GM23248 (cell line): ENCODE results near the gene HAGHL. TPM values are rescaled to one million over a fixed set of nuclear protein-coding genes. Genes with fewer than 3 reads are reported as not detected.

ENCODE experiments used
- DNase-seq: peaks from one replicate; pipeline ENCODE4 v3.0.0-alpha.2; 2015
- H2AFZ ChIP-seq: fragments of 200-600 bp; sonication (generic); 2 replicates; pipeline ENCODE4 v1.6.1; 2016; ENCODE audit warnings: antibody characterized with exemption
- H3F3A ChIP-seq: fragments of 200-600 bp; sonication (generic); 2 replicates; pipeline ENCODE4 v1.6.1; 2016; ENCODE audit warnings: mild to moderate bottlenecking, antibody characterized with exemption, mixed run types; ENCODE audit not compliant: insufficient read depth
- H3K27ac ChIP-seq: fragments of 200-600 bp; sonication (generic); 2 replicates; pipeline ENCODE4 v1.5.1; 2016; ENCODE audit warnings: mild to moderate bottlenecking
- H3K27me3 ChIP-seq: fragments of 200-600 bp; sonication (generic); replicated peaks from 2 replicates; pipeline ENCODE4 v1.6.1; 2016; ENCODE audit warnings: mild to moderate bottlenecking; ENCODE audit not compliant: insufficient read depth
- H3K36me3 ChIP-seq: fragments of 200-600 bp; sonication (generic); 2 replicates; pipeline ENCODE4 v1.6.1; 2016; ENCODE audit warnings: low read depth, mild to moderate bottlenecking
- H3K4me1 ChIP-seq: fragments of 200-600 bp; sonication (generic); 2 replicates; pipeline ENCODE4 v1.6.1; 2016; ENCODE audit warnings: mild to moderate bottlenecking; ENCODE audit not compliant: insufficient read depth
- H3K4me2 ChIP-seq: fragments of 200-600 bp; sonication (generic); one replicate; pipeline ENCODE4 v1.6.1; 2016; ENCODE audit warnings: mild to moderate bottlenecking; ENCODE audit not compliant: unreplicated experiment
- H3K4me3 ChIP-seq: fragments of 200-600 bp; sonication (generic); 2 replicates; pipeline ENCODE4 v1.5.1; 2016; ENCODE audit warnings: mild to moderate bottlenecking
- H3K79me2 ChIP-seq: fragments of 200-600 bp; sonication (generic); 2 replicates; pipeline ENCODE4 v1.6.1; 2016; ENCODE audit warnings: mild to moderate bottlenecking; ENCODE audit not compliant: insufficient read depth
- H3K9ac ChIP-seq: fragments of 200-600 bp; sonication (generic); 2 replicates; pipeline ENCODE4 v1.6.1; 2016; ENCODE audit warnings: mild to moderate bottlenecking
- H3K9me2 ChIP-seq: fragments of 200-600 bp; sonication (generic); 2 replicates; pipeline ENCODE4 v1.6.1; 2016; ENCODE audit warnings: mixed run types, mild to moderate bottlenecking, moderate library complexity; ENCODE audit not compliant: insufficient read depth
- H3K9me3 ChIP-seq: fragments of 200-600 bp; sonication (generic); one replicate; pipeline ENCODE4 v1.6.1; 2017; ENCODE audit warnings: low read depth
- H4K20me1 ChIP-seq: fragments of 200-600 bp; sonication (generic); 2 replicates; pipeline ENCODE4 v1.6.0; 2016; ENCODE audit not compliant: insufficient read depth
- EZH2 ChIP-seq: fragments of 200-600 bp; sonication (generic); IDR thresholded peaks from 2 replicates; pipeline ENCODE4 v1.6.1; 2018; ENCODE audit warnings: antibody characterized with exemption, mild to moderate bottlenecking; ENCODE audit not compliant: insufficient read depth, poor library complexity, severe bottlenecking
- EZH2phosphoT487 ChIP-seq: fragments of 200-600 bp; sonication (generic); IDR thresholded peaks from 2 replicates; pipeline ENCODE4 v1.6.1; 2018; ENCODE audit warnings: antibody characterized with exemption, moderate library complexity, mild to moderate bottlenecking, low read depth; ENCODE audit not compliant: insufficient read depth
- WGBS, 2 experiments: methylation state at CpG; one replicate each; pipeline ENCODE4 v1.1.6; 2015 to 2017; ENCODE audit warnings: low lambda C conversion rate in 2 of 2, low coverage in 1 of 2; ENCODE audit errors: missing lambda C conversion rate in 2 of 2; 5-methylcytosine and 5-hydroxymethylcytosine counted together
- in situ Hi-C: fragments of 300-500 bp; cut with MboI; formaldehyde crosslinking; loops from 2 replicates; pipeline ENCODE4 v1.15.0; 2020
- polyA plus RNA-seq: library from polyadenylated mRNA; unstranded; fragments of >200 nt; fragmentation: Nextera tagmentation; extraction: Ambion mirVana; gene quantifications from 2 replicates; pipeline ENCODE4 v1.2.1, GENCODE V29; 2016
- total RNA-seq: library from RNA; depleted of rRNA; stranded (reverse); fragments of >200 nt; shearing (Covaris generic); gene quantifications from 2 replicates; pipeline ENCODE4 v1.2.3, GENCODE V29; 2014

HAGHL gene
- total and polyA plus RNA-seq, 2 experiments from 2014 or later: 7.8 to 64.8 TPM

GRCh38 chr16:734208-734980, 7.5 kb downstream of the HAGHL start:
- no peak for DNase-seq
- no peaks in the 10 kb centered on the region for H3K36me3 ChIP-seq
- TF ChIP-seq EZH2phosphoT487: no peak
- no peak for TF ChIP-seq EZH2
- WGBS, 2 experiments: 93 to 95% methylated on average over 46 to 49 of the region's 49 CpGs
- H3K27me3 ChIP-seq: no peaks in the 10 kb centered on the region
- no peaks in the 10 kb centered on the region for H3K79me2 ChIP-seq
- no peaks in the 10 kb centered on the region for H3K9me2 ChIP-seq
- H3K27ac ChIP-seq: no peak overlapping the region
- H3K4me2 ChIP-seq: no peak overlapping the region
- H4K20me1 ChIP-seq: no peaks in the 10 kb centered on the region
- no peaks in the 10 kb centered on the region for H3K9me3 ChIP-seq
- no peaks in the 10 kb centered on the region for H3F3A ChIP-seq
- no peaks in the 10 kb centered on the region for H3K4me1 ChIP-seq
- H2AFZ ChIP-seq: no peak overlapping the region
- no peak overlapping the region for H3K9ac ChIP-seq
- in situ Hi-C loops: no loop called here
- no peak overlapping the region for H3K4me3 ChIP-seq

GRCh38 chr16:734981-735881, 8.3 kb downstream of the HAGHL start:
- H3K4me2 ChIP-seq: no peak overlapping the region
- no peaks in the 10 kb centered on the region for H3K36me3 ChIP-seq
- H3K4me3 ChIP-seq: no peak overlapping the region
- H3K27me3 ChIP-seq: no peaks in the 10 kb centered on the region
- no peak for DNase-seq
- WGBS, 2 experiments: 92% methylated on average over 25 of the region's 25 CpGs
- no peaks in the 10 kb centered on the region for H3F3A ChIP-seq
- no peaks in the 10 kb centered on the region for H3K9me2 ChIP-seq
- in situ Hi-C loops: no loop called here
- no peaks in the 10 kb centered on the region for H3K9me3 ChIP-seq
- no peak overlapping the region for H3K9ac ChIP-seq
- H2AFZ ChIP-seq: no peak overlapping the region
- no peaks in the 10 kb centered on the region; the same call in 1 of the 2 replicates for H3K79me2 ChIP-seq
- TF ChIP-seq EZH2phosphoT487 (no peak), EZH2 (no peak)
- no peaks in the 10 kb centered on the region; the same call in 1 of the 2 replicates for H3K4me1 ChIP-seq
- no peak overlapping the region for H3K27ac ChIP-seq
- no peaks in the 10 kb centered on the region for H4K20me1 ChIP-seq

GRCh38 chr16:735982-736453, 9.1 kb downstream of the HAGHL start:
- Histone ChIP-seq H3K9me3 (no peaks in the 10 kb centered on the region), H3K9ac (no peak overlapping the region), H3K4me3 (no peak overlapping the region), H3K4me1 (no peaks in the 10 kb centered on the region; the same call in 1 of the 2 replicates), H3K9me2 (no peaks in the 10 kb centered on the region), H3K4me2 (no peak overlapping the region), H3F3A (no peaks in the 10 kb centered on the region), H4K20me1 (no peaks in the 10 kb centered on the region), H3K27me3 (no peaks in the 10 kb centered on the region), H3K79me2 (no peaks in the 10 kb centered on the region; the same call in 1 of the 2 replicates), H3K27ac (no peak overlapping the region), H2AFZ (no peak overlapping the region), H3K36me3 (no peaks in the 10 kb centered on the region)
- 93 to 96% methylated on average over 13 of the region's 13 CpGs for WGBS, 2 experiments
- TF ChIP-seq EZH2 (no peak), EZH2phosphoT487 (no peak)
- DNase-seq: no peak
- in situ Hi-C loops: no loop called here

- Histone ChIP-seq H3K36me3 (no peaks in the 10 kb centered on the region), H3K4me1 (no peaks in the 10 kb centered on the region; the same call in 1 of the 2 replicates), H3K9me3 (no peaks in the 10 kb centered on the region), H2AFZ (no peak overlapping the region), H3K27me3 (no peaks in the 10 kb centered on the region), H3K4me3 (no peak overlapping the region), H4K20me1 (no peaks in the 10 kb centered on the region), H3K9me2 (no peaks in the 10 kb centered on the region), H3K79me2 (no peaks in the 10 kb centered on the region; the same call in 1 of the 2 replicates), H3K27ac (no peak overlapping the region), H3K4me2 (no peak overlapping the region), H3F3A (no peaks in the 10 kb centered on the region), H3K9ac (no peak overlapping the region)
- in situ Hi-C loops: no loop called here
- 96 to 98% methylated on average over 29 of the region's 29 CpGs for WGBS, 2 experiments
- TF ChIP-seq EZH2 (no peak), EZH2phosphoT487 (no peak)
- no peak for DNase-seq
Measured at GRCh38 chr16:736936-737481, 10.1 kb downstream of the HAGHL start.
